Stomach (tissue), 9 donors: ENCODE measurements around the gene CCDC169. TPM values are rescaled to one million over a fixed set of nuclear protein-coding genes. Genes with fewer than 3 reads are reported as not detected.

Source experiments
- DNase-seq, 2 donors: peaks; one replicate each; pipeline versions ENCODE4 v3.0.0 to v3.0.0-alpha.2; 2013 to 2019
- H3K27ac ChIP-seq, 5 donors: fragments of 200-600 bp in 4 of 5; sonication (generic) in 4 of 5; one replicate each; pipeline ENCODE4 v1.5.1; 2013 to 2019; ENCODE audit warnings: mild to moderate bottlenecking in 1 of 5, moderate library complexity in 1 of 5
- H3K27me3 ChIP-seq, 3 donors: fragments of 200-600 bp; sonication (generic); one replicate each; pipeline ENCODE4 v1.5.1; 2017 to 2019; ENCODE audit warnings: mixed run types in 1 of 3
- H3K36me3 ChIP-seq, 4 donors: fragments of 200-600 bp; sonication (generic); 1 replicate in 3 of 4; 2 replicates in 1 of 4; pipeline ENCODE4 v1.5.1; 2016 to 2019
- H3K4me1 ChIP-seq, 4 donors: fragments of 200-600 bp; sonication (generic); one replicate each; pipeline ENCODE4 v1.5.1; 2016 to 2019
- H3K4me3 ChIP-seq, 4 donors: fragments of 200-600 bp; sonication (generic) in 3 of 4; one replicate each; pipeline ENCODE4 v1.5.1; 2016 to 2019; ENCODE audit warnings: mild to moderate bottlenecking in 1 of 4
- H3K9me3 ChIP-seq, 4 donors: fragments of 200-600 bp; sonication (generic); one replicate each; pipeline ENCODE4 v1.5.1; 2016 to 2019
- EP300 ChIP-seq: sonication (generic); formaldehyde crosslinking; IDR thresholded peaks from one replicate; pipeline ENCODE4 v1.6.1; 2017; ENCODE audit warnings: antibody characterized with exemption
- POLR2A ChIP-seq, 4 donors: fragments of 450-650 bp; IDR thresholded peaks; one replicate each; pipeline ENCODE4 v1.6.1; 2016; ENCODE audit warnings: antibody characterized with exemption in 4 of 4, control low read depth in 2 of 4, mild to moderate bottlenecking in 1 of 4, moderate library complexity in 1 of 4
- POLR2AphosphoS5 ChIP-seq, 3 donors: sonication (generic); formaldehyde crosslinking; IDR thresholded peaks; one replicate each; pipeline ENCODE4 v1.6.1; 2016; ENCODE audit warnings: antibody characterized with exemption in 3 of 3
- WGBS, 5 donors: extraction: QIAGEN DNeasy Blood & Tissue Kit in 3 of 5; methylation state at CpG; one replicate each; pipeline versions ENCODE4 v1.1.5 to v1.1.7; 2013 to 2018; 5-methylcytosine and 5-hydroxymethylcytosine counted together
- intact Hi-C: fragments of 100-400 bp; cut with DNase I; formaldehyde crosslinking; loops from one replicate; pipeline ENCODE4 v1.15.1; 2023; ENCODE audit warnings: low total_unique reads
- polyA plus RNA-seq, 3 donors: library from polyadenylated mRNA; stranded (reverse); fragments of 200-250 nt; gene quantifications; one replicate each; pipeline ENCODE4 v1.2.3, GENCODE V29; 2013
- total RNA-seq, 5 donors: library from RNA; depleted of rRNA; stranded (reverse); fragments of >200 nt; gene quantifications; one replicate each; pipeline versions ENCODE4 v1.1.0 to v1.2.3, GENCODE V29; 2014 to 2016
- TF ChIP-seq, protein P1 (sequence below), 7 experiments: fragments of 450-650 bp in 4 of 7; fragments of 200-600 bp in 3 of 7; sonication (generic) in 3 of 7; IDR thresholded peaks; one replicate each; pipeline ENCODE4 v1.5.1; 2016 to 2019; ENCODE audit warnings: antibody characterized with exemption in 7 of 7, control low read depth in 2 of 7, mild to moderate bottlenecking in 1 of 7
- donor health status: healthy with polysubstance abuse.
- donor health status: Bipolar disorder and iron deficiency.
- donor health status: healthy.

CCDC169 gene
- total and polyA plus RNA-seq, 8 donors = 0.43 to 3.3 (median 1.8) TPM; not detected in 3

DNA sequence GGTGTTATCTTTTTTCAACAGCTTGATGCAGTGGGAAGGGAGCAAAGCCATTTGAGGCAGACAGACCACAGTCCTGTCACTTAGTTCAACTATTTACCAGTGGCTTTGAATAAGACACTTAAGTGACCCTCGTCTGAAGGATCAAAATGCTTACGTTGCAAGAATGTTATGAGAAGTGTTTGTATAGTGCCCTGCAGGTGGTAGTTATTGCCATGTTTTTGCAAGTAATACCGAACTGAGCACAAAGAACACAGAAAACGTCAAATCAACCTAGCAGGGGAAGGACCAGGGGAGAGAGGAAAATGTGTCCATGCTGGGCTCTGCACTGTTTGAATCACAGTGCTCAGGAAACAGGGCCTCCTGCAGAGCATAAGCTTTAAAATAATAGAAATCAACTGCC, 86.0 kb downstream of the CCDC169 start:
- Histone ChIP-seq H3K4me1 (no peaks in the 10 kb centered on the region), H3K27ac (no peak overlapping the region), H3K27me3 (no peaks in the 10 kb centered on the region), H3K9me3 (peaks cover 0 to 7% (median 4%) of the 10 kb centered on the region in 4 donors), H3K4me3 (no peak overlapping the region), H3K36me3 (no peaks in the 10 kb centered on the region)
- WGBS, 5 donors = 63 to 87% (median 78%) methylated on average over 4 of the region's 4 CpGs
- TF ChIP-seq POLR2AphosphoS5 (IDR thresholded peaks at IDR 0.05) (no peak), EP300 (no peak), POLR2A (IDR thresholded peaks at IDR 0.05) (no peak)
- TF ChIP-seq, protein P1, sequence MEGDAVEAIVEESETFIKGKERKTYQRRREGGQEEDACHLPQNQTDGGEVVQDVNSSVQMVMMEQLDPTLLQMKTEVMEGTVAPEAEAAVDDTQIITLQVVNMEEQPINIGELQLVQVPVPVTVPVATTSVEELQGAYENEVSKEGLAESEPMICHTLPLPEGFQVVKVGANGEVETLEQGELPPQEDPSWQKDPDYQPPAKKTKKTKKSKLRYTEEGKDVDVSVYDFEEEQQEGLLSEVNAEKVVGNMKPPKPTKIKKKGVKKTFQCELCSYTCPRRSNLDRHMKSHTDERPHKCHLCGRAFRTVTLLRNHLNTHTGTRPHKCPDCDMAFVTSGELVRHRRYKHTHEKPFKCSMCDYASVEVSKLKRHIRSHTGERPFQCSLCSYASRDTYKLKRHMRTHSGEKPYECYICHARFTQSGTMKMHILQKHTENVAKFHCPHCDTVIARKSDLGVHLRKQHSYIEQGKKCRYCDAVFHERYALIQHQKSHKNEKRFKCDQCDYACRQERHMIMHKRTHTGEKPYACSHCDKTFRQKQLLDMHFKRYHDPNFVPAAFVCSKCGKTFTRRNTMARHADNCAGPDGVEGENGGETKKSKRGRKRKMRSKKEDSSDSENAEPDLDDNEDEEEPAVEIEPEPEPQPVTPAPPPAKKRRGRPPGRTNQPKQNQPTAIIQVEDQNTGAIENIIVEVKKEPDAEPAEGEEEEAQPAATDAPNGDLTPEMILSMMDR (IDR thresholded peaks at IDR 0.05) = no peak
- DNase-seq = no peak
- intact Hi-C loops = no loop called here

DNA sequence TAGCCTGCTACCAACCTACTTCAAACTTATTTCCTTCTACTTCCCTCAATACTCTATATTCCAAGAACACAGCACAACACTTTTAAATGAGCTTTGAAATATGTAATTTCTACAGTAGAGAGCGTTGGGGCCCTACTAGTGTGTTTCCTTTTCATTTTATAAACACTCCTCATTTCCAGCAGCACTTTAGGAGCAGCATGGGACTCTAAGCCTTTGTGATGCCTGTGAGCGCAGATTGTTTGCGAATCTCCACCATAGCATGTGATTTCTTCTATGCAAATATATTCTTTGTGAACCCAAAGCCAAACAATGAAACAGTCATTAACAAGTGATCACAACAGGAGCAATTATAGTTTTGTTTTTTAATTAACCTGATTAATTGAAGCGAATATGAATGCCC, 86.9 kb downstream of the CCDC169 start:
- Histone ChIP-seq H3K9me3 (peaks cover 0 to 7% (median 4%) of the 10 kb centered on the region in 4 donors), H3K36me3 (no peaks in the 10 kb centered on the region), H3K4me1 (no peaks in the 10 kb centered on the region), H3K27ac (no peak overlapping the region), H3K4me3 (no peak overlapping the region), H3K27me3 (no peaks in the 10 kb centered on the region)
- 70 to 84% (median 82%) methylated on average over 4 of the region's 4 CpGs for WGBS, 5 donors
- DNase-seq = no peak
- intact Hi-C loops = no loop called here
- TF ChIP-seq EP300 = no peak
- TF ChIP-seq POLR2A (IDR thresholded peaks at IDR 0.05) = no peak
- TF ChIP-seq, protein P1 (IDR thresholded peaks at IDR 0.05) = no peak
- TF ChIP-seq POLR2AphosphoS5 (IDR thresholded peaks at IDR 0.05) = no peak

DNA sequence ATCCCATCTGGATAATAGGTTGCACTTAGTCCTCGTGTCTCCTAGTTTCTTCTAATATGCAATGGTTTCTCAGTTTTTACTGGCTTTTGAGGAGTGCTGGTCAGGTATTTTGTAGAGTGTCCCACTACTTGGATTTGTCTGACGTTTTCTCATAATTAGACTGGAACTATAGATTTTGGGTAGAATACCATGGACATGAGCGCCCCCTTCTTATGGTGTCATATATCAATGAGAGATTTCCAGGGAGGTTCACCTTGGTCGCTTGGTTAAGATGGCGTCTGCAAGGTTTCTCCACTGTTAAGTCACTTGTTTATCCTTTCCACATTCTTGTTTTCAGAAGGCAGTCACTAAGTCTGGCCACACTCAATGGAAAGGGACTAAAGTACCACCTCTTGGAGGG, 89.9 kb downstream of the CCDC169 start:
- no peaks in the 10 kb centered on the region for H3K36me3 ChIP-seq
- DNase-seq = no peak
- H3K4me3 ChIP-seq = no peak overlapping the region
- TF ChIP-seq POLR2AphosphoS5 (IDR thresholded peaks at IDR 0.05) (no peak), POLR2A (IDR thresholded peaks at IDR 0.05) (no peak), EP300 (no peak)
- TF ChIP-seq, protein P1 (IDR thresholded peaks at IDR 0.05) = no peak
- no peaks in the 10 kb centered on the region for H3K4me1 ChIP-seq
- no peaks in the 10 kb centered on the region for H3K9me3 ChIP-seq
- intact Hi-C loops = no loop called here
- 76 to 88% (median 81%) methylated on average over 5 of the region's 5 CpGs for WGBS, 5 donors
- H3K27me3 ChIP-seq = no peaks in the 10 kb centered on the region
- H3K27ac ChIP-seq = no peak overlapping the region

DNA sequence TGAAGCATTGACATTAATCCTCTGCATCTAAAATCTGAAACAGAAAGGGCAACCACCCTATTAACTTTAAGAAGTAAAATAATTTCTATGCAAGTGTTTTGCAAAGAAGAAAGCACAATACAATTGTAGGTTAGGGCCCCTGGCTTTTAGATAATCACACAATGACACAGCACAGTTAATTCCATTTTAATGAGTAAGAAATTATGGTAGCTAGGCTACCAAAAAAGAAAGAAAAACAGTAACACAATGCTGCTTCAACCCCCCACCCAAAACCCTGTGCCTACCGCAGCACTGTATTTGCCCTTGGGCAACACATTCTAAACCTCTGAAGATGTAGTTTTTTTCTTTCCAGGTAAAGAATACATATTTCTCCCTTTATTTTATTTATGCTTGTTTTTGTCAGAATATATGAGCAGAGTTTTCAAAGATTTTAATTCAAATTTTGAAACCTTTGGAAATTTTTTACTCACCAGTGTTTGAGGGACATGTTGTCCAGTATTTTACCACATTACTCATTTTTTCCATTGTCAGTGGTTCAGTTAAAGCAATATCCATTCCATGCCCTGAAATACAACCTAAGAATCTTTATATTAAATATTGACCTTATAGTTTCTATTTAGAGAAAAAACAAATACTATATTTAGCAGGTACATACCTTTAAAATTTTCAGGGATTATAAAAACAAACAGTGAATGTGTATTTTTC, 104.3 kb downstream of the CCDC169 start:
- Histone ChIP-seq H3K27me3 (no peaks in the 10 kb centered on the region), H3K4me1 (no peaks in the 10 kb centered on the region), H3K9me3 (no peaks in the 10 kb centered on the region), H3K27ac (no peak overlapping the region), H3K36me3 (no peaks in the 10 kb centered on the region), H3K4me3 (no peak overlapping the region)
- 67 to 85% (median 74%) methylated on average over 1 of the region's 1 CpG for WGBS, 5 donors
- no peak for DNase-seq
- TF ChIP-seq EP300 (no peak), POLR2AphosphoS5 (IDR thresholded peaks at IDR 0.05) (no peak), POLR2A (IDR thresholded peaks at IDR 0.05) (no peak)
- TF ChIP-seq, protein P1 (IDR thresholded peaks at IDR 0.05) = no peak
- intact Hi-C loops = no loop called here
